ENCODE data around the gene MAGI2. TPM values are rescaled to one million over a fixed set of nuclear protein-coding genes. Genes with fewer than 3 reads are reported as not detected.

The MAGI2 gene
- total RNA-seq, 1 experiment from 2014 or later, result 14.3 TPM

DNA sequence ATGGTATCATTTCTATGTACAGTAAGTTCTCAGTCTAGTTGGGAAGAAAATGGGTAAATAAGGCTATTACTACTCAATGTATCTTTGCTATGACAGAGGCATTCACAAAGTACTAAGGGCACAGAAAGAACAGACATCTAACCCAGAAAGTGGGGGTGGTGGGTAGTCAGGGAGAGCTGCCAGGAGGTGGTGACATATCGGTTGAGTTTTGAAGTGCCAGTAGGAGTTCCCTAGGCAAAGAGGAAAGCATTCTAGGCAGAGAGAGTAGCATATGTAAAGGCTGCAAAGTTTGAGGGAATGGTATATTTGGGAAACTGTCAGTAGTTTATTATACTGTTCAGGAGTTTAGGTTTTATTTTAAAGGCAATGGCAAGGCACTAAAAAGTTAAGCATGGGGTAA is 1372.1 kb downstream of the MAGI2 start:
- no peak overlapping the region for H2BK5ac ChIP-seq (ENCODE audit: insufficient read length, low read length)
- H3K27ac ChIP-seq (ENCODE audit: insufficient read length, low read depth, low read length), result no peak overlapping the region
- H3K23ac ChIP-seq (ENCODE audit: insufficient read length, low read depth, low read length), result no peak overlapping the region
- no peaks in the 10 kb centered on the region for H4K20me1 ChIP-seq (ENCODE audit: control insufficient read depth, insufficient read depth, insufficient read length)
- H3K14ac ChIP-seq (ENCODE audit: insufficient read depth, low read length), result no peak overlapping the region
- H2BK120ac ChIP-seq (ENCODE audit: low read depth, low read length, poor library complexity, severe bottlenecking), result no peak overlapping the region
- H3K4me2 ChIP-seq (ENCODE audit: insufficient read depth, insufficient read length, low read length), result no peak overlapping the region
- H3K9ac ChIP-seq (ENCODE audit: extremely low read depth, insufficient read length, low read length), result no peak overlapping the region
- no peak overlapping the region for H2BK12ac ChIP-seq (ENCODE audit: insufficient read length, low read depth, low read length)
- no peak overlapping the region for H2AFZ ChIP-seq (ENCODE audit: low read length)
- no peak overlapping the region for H4K5ac ChIP-seq (ENCODE audit: insufficient read length, low read depth, low read length)
- no peak overlapping the region for H3K56ac ChIP-seq (ENCODE audit: insufficient read length, low read depth, low read length)
- no peak overlapping the region for H2BK20ac ChIP-seq (ENCODE audit: low read depth, low read length, poor library complexity, severe bottlenecking)
- no peaks in the 10 kb centered on the region for H3K23me2 ChIP-seq (ENCODE audit: insufficient read length, low read depth, low read length, poor library complexity, severe bottlenecking)
- no peak overlapping the region for H4K91ac ChIP-seq (ENCODE audit: insufficient read length, low read depth, low read length)
- no peaks in the 10 kb centered on the region for H3K36me3 Mint-ChIP-seq (ENCODE audit: insufficient read depth in 1 of 3, low read depth in 3 of 3)
- no peak for DNase-seq
- no peak overlapping the region for H3K18ac ChIP-seq (ENCODE audit: insufficient read length, low read depth, low read length)
- TF ChIP-seq, protein P1, sequence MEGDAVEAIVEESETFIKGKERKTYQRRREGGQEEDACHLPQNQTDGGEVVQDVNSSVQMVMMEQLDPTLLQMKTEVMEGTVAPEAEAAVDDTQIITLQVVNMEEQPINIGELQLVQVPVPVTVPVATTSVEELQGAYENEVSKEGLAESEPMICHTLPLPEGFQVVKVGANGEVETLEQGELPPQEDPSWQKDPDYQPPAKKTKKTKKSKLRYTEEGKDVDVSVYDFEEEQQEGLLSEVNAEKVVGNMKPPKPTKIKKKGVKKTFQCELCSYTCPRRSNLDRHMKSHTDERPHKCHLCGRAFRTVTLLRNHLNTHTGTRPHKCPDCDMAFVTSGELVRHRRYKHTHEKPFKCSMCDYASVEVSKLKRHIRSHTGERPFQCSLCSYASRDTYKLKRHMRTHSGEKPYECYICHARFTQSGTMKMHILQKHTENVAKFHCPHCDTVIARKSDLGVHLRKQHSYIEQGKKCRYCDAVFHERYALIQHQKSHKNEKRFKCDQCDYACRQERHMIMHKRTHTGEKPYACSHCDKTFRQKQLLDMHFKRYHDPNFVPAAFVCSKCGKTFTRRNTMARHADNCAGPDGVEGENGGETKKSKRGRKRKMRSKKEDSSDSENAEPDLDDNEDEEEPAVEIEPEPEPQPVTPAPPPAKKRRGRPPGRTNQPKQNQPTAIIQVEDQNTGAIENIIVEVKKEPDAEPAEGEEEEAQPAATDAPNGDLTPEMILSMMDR (conservative IDR thresholded peaks at IDR 0.05), result no peak
- H3K79me1 ChIP-seq (ENCODE audit: insufficient read depth, low read depth, low read length, poor library complexity, severe bottlenecking), result no peaks in the 10 kb centered on the region
- H3K4me1 ChIP-seq (ENCODE audit: insufficient read depth, low read length), result 0 out of 2 replicates have a peak, but pooled peaks cover 3% of the 10 kb centered on the region
- H3K4me3 Mint-ChIP-seq, result no peak overlapping the region
- no peaks in the 10 kb centered on the region for H3K9me3 ChIP-seq (ENCODE audit: control insufficient read depth, low read depth, low read length)
- H3K9me3 Mint-ChIP-seq, result no peaks in the 10 kb centered on the region
- peaks cover 10 to 11% of the 10 kb centered on the region in 2 experiments for H3K4me1 Mint-ChIP-seq
- H2BK15ac ChIP-seq (ENCODE audit: low read depth, low read length), result no peak overlapping the region
- no peak overlapping the region for H3K4ac ChIP-seq (ENCODE audit: low read depth, low read length)
- H2AK5ac ChIP-seq (ENCODE audit: insufficient read length, low read length), result no peak overlapping the region
- H3T11ph ChIP-seq (ENCODE audit: low read length), result no peak overlapping the region
- H3K79me2 ChIP-seq (ENCODE audit: insufficient read depth, low read length), result no peaks in the 10 kb centered on the region
- no peak overlapping the region for H3K27ac Mint-ChIP-seq
- no peak overlapping the region for H4K8ac ChIP-seq (replicated peaks; ENCODE audit: insufficient read length, low read depth, low read length)
- WGBS (ENCODE audit: extremely low coverage, insufficient read length, low lambda C conversion rate), result no CpG with 5 or more reads among the region's 1 CpG
- H3K27me3 ChIP-seq (ENCODE audit: insufficient read depth, low read length), result no peaks in the 10 kb centered on the region
- H3K27me3 Mint-ChIP-seq (ENCODE audit: low read depth), result peaks cover 5% of the 10 kb centered on the region
